ENCODE results near the gene CADM2.
A peak's percentile ranks its signal among the peaks of the same experiment; 100 is the strongest.
"Not testable (repeated sequence)": the region's sequence is repeated elsewhere in the genome, so short reads cannot be mapped to it uniquely, and the experiment has no call there.

CADM2 gene

GRCh38 chr3:85495602-85496001 is 536.8 kb downstream of the CADM2 start:
- DNase-seq: no peak

GRCh38 chr3:85498177-85498576 is 539.4 kb downstream of the CADM2 start:
- DNase-seq: no peak

- DNase-seq: no peak
Measured at GRCh38 chr3:85502148-85502875, 543.5 kb downstream of the CADM2 start.

- DNase-seq: not testable (repeated sequence)
Measured at GRCh38 chr3:85504129-85504784, 545.5 kb downstream of the CADM2 start.

- DNase-seq: not testable (repeated sequence)
Measured at GRCh38 chr3:85504785-85505511, 546.2 kb downstream of the CADM2 start.

GRCh38 chr3:85507052-85507451 is 548.3 kb downstream of the CADM2 start:
- DNase-seq: not testable (repeated sequence)

- DNase-seq: no peak
Measured at GRCh38 chr3:85508659-85509058, 549.9 kb downstream of the CADM2 start.

GRCh38 chr3:85516146-85516545 is 557.4 kb downstream of the CADM2 start:
- no peak for DNase-seq

- no peak for DNase-seq
Measured at GRCh38 chr3:85524104-85524503, 565.3 kb downstream of the CADM2 start.

GRCh38 chr3:85525264-85525663 is 566.5 kb downstream of the CADM2 start:
- no peak for DNase-seq

- no peak for DNase-seq
Measured at GRCh38 chr3:85533586-85533985, 574.8 kb downstream of the CADM2 start.

- no peak for DNase-seq
Measured at GRCh38 chr3:85535517-85535916, 576.7 kb downstream of the CADM2 start.

- DNase-seq: no peak
Measured at GRCh38 chr3:85539232-85539631, 580.4 kb downstream of the CADM2 start.

- no peak for DNase-seq
Measured at GRCh38 chr3:85554153-85554552, 595.4 kb downstream of the CADM2 start.

GRCh38 chr3:85560088-85560785 is 601.4 kb downstream of the CADM2 start:
- no peak for DNase-seq

GRCh38 chr3:85567071-85567676 is 608.4 kb downstream of the CADM2 start:
- DNase-seq: peak; percentile 38

GRCh38 chr3:85570819-85571218 is 612.0 kb downstream of the CADM2 start:
- DNase-seq: no peak

GRCh38 chr3:85571835-85572234 is 613.0 kb downstream of the CADM2 start:
- no peak for DNase-seq

GRCh38 chr3:85572426-85572825 is 613.6 kb downstream of the CADM2 start:
- no peak for DNase-seq

- no peak for DNase-seq
Measured at GRCh38 chr3:85572978-85573377, 614.2 kb downstream of the CADM2 start.

- no peak for DNase-seq
Measured at GRCh38 chr3:85574006-85574705, 615.4 kb downstream of the CADM2 start.

- DNase-seq: peak; percentile 42
Measured at GRCh38 chr3:85576091-85576690, 617.4 kb downstream of the CADM2 start.

Measured in suppressor macrophage treated with lipopolysaccharide for 4 hours (primary cell).